HG03196 (cell line): Measurements from ENCODE around the gene TXNDC9.
"Not testable (repeated sequence)": the region's sequence is repeated elsewhere in the genome, so short reads cannot be mapped to it uniquely, and the experiment has no call there.

Experiments
- ATAC-seq: cut with Tn5 transposase; IDR thresholded peaks from one replicate; pipeline ENCODE4 v1.9.1; 2021; ENCODE audit not compliant: unreplicated experiment

The TXNDC9 gene

GRCh38 chr2:99336804-99337112, 625 bp upstream of the TXNDC9 start:
- peak; percentile 18 for ATAC-seq

DNA sequence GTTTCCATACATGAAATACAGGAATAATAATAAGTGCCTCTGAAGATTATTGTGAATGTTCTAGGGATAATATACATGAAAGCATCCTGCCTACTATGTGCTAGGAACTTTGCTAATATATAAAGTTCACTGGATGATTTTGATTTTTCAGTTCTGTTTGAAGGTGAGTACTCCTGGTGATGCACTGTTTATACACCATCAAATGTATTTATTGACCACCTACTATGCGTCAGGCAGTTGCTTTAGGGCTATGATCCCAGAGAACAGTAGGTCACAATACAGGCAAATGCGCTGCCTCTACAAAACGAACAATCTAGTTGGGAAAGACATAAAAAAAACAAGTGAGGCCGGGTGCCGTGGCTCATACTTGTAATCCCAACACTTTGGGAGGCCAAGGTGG, 10.7 kb downstream of the TXNDC9 start:
- ATAC-seq: no peak

DNA sequence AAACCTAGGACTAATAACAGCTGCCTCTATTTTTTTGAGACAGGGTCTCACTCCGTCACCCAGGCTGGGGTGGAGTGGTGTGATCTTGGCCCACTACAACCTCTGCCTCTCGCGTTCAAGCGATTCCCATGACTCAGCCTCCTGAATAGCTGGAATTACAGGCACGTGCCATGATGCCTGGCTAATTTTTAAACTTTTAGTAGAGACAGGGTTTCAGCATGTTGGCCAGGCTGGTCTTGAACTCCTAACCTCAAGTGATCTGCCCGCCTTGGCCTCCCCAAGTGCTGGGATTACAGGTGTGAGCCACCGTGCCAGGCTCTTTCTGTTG, 18.3 kb downstream of the TXNDC9 start:
- ATAC-seq: not testable (repeated sequence)

- no peak for ATAC-seq
Observed at GRCh38 chr2:99317161-99317872, 18.8 kb downstream of the TXNDC9 start.

DNA sequence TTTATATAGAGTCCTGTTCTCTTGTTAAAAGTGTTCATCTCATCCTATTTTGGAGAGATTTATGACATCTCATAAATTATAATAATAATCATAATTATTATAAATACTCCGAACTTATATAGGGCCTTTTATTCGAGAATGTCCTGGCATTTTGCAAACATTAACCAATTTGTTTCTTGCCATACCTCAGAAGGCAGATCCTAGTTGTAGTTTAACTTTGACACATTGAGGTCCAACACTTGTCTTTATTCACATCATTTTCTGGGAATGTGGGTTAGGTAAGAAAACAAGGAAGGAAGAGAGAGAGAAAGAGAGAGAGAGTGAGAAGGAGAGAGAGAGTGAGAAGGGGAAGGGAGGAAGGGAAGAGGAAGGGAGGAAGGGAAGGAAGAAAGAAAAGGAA, 35.0 kb downstream of the TXNDC9 start, which contains the start of gene LYG1:
TSS of gene LYG1 (minus strand) at position 101 of the 400 bp plus-strand sequence. CDS start 5,527 bp downstream, outside the sequence.
- not testable (repeated sequence) for ATAC-seq

- no peak for ATAC-seq
Observed at GRCh38 chr2:99299580-99299979, 36.6 kb downstream of the TXNDC9 start.

- ATAC-seq: no peak
Observed at GRCh38 chr2:99297994-99298393, 38.1 kb downstream of the TXNDC9 start.

DNA sequence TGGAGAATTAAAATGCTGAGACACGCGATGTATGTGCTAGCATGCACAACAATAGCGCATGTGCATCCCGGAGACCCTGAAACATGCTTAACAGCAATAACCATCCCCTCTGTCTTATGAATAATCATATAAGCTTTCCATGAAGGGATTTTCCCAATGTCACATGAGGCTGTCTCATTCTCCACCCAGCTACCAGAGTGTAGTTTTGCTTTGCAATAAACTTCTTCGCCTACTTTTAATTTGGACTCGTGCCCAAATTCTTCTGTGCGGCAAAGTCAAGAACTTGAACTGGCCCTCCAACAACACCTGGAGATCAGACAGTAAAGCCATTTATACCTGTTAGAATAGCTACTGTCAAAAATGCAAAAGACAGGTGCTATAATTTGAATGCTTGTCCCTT, 50.6 kb downstream of the TXNDC9 start:
- ATAC-seq: no peak

GRCh38 chr2:99279969-99280695, 56.0 kb downstream of the TXNDC9 start:
- ATAC-seq: no peak

GRCh38 chr2:99278793-99279291, 57.3 kb downstream of the TXNDC9 start:
- ATAC-seq: no peak

GRCh38 chr2:99278195-99278765, 57.9 kb downstream of the TXNDC9 start:
- not testable (repeated sequence) for ATAC-seq

DNA sequence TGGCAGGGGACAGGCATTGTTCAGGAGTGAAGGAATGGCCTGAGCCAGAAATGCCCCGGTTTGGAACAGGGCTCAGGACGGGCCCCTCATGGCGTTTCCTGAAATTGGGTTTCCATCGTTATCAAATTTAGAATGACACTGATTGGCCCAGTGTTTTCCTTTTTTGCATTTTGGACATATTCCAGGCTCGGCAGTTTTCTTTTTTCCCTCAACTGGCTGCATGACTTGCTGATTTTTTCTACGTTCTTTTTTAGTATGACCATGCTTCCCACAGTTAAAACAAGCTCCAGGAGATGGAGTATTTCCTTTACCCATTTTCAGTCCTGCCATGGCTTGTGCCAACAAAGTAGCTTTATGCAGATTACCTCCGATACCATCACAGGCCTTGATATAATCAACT, 60.3 kb downstream of the TXNDC9 start:
- no peak for ATAC-seq
